ENCODE measurements around the gene RAPGEF6.
"Not testable (repeated sequence)": the region's sequence is repeated elsewhere in the genome, so short reads cannot be mapped to it uniquely, and the experiment has no call there.

Gene RAPGEF6

DNA sequence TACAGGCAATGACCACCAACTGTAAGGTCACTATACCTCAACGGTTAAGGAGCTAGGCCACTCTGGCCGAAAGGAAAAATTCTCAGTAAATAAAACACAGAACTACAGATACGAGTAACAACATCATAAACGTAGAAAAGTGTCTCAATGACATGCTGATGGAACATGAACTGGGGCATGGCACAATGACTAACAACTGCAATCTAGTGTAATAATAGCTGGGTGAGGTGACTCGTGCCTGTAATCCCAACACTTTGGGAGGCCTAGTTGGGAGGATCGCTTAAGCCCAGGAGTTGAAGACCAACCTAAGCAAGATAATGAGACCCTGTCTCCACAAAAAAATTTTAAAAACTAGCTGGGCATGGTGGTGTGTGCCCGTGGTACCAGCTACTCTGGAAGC lies 9.8 kb upstream of the RAPGEF6 start:
- in situ Hi-C loops (cut with HindIII; ENCODE audit: low sequenced_read_pairs) = no loop called here

DNA sequence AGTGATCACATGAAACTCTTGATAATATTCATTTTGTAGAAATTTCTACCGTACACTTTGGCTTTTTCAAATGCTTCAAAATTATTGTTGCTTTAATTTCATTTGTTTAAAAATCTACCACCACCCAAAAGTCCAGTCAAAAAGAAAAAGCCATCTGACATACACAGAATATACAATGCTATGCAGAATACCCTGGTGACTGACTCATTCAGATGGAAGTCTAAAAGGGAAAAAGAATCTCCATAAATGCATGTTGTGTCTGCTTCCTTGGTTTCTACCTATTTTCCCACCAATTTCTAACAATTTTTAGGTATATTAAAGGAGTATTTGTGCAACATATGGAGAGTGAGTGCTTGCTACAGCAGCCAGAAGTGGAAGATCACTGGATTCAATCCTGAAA lies 9.3 kb upstream of the RAPGEF6 start:
- in situ Hi-C loops (cut with HindIII; ENCODE audit: low sequenced_read_pairs) = no loop called here

DNA sequence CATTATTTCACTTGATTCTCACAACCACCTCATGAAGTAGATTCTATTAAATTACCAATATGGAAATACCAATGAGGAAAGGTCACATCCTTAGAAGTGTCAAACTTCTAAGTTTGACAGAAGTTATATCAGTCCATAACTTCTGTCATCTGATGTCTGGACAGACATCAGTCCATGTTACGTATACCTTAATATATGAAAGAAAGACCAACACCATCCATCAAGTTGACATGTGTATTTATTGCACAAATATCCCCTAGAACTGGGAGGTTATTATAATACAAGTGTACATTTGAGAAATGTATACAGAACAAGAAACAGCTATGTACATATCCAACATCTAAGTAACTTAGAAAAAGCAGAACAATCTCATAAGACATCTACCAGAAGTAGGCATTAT lies 6.5 kb upstream of the RAPGEF6 start:
- in situ Hi-C loops (cut with HindIII; ENCODE audit: low sequenced_read_pairs) = no loop called here

DNA sequence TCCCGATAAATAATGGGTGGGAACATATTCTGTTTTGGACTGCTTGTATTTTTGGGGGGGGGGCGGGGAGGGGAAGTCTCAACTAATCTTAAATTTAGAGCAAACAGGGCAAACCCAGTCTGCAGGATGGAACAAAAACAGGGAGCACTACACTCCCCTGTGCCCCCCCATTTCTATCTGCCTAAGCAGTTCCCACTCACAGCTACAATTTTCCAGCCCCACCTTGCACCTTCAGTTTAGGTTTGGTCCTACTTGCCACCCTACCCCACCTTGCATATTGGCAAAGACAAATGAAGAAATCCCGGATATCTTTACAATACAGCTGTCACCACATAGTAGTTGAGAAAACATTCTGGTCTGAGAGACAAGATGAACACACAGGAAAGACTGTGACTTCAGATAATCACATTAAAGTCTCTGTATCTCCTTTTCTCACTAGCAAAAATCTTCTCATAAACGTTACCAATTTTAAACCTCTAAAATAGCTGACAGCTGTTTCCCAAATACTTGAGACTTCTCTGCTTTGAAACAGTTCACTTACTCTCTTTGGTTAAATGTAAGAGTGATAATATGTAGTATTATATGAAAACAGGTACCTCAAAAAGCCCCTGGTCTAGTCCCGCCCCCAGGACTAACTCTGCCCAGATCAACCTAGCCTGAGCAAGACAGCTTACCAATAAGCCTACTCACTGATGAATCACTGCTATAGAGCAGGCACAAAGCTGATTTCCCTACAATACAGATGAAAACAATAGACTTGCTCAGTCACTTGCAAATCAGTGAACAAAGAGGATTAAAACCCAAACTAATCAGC lies 5.2 kb upstream of the RAPGEF6 start:
- in situ Hi-C loops (cut with HindIII; ENCODE audit: low sequenced_read_pairs) = no loop called here

DNA sequence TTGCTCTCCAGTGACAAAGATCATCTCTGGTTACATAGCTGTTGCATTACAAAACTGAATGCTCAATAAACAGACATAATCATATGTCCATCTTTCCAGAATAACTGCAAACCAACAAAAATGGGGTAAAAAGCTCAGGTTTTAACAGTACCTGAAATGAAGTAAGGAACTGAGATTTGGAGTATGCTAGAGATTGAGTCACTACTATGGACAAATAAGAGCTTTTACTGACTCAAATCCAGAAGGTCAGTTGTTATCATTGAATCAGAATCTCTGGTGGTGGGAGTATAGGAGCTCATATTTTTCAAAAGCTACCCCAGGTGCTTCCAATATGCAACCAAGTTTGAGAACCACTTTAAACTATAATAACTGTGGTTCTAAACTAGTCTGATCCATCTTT lies 4.1 kb upstream of the RAPGEF6 start:
- in situ Hi-C loops (cut with HindIII; ENCODE audit: low sequenced_read_pairs) = no loop called here

DNA sequence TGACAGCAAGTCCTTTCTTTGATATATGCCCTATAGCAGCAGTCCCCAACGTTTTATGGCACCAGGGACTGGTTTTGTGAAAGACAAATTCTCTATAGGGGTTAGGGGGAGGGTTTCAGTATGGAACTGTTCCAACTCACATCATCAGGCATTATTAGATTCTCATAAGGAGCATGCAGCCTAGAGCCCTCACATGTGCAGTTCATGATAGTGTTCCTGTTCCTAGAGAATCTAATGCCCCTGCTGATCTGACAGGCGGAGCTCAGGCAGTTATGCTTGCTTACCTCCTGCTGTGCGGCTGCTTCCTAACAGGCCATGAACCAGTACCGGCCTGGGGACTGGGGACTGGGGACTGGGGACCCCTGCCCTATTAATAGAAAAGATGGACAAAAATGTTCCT lies 2.7 kb upstream of the RAPGEF6 start:
- in situ Hi-C loops (cut with HindIII; ENCODE audit: low sequenced_read_pairs) = no loop called here

DNA sequence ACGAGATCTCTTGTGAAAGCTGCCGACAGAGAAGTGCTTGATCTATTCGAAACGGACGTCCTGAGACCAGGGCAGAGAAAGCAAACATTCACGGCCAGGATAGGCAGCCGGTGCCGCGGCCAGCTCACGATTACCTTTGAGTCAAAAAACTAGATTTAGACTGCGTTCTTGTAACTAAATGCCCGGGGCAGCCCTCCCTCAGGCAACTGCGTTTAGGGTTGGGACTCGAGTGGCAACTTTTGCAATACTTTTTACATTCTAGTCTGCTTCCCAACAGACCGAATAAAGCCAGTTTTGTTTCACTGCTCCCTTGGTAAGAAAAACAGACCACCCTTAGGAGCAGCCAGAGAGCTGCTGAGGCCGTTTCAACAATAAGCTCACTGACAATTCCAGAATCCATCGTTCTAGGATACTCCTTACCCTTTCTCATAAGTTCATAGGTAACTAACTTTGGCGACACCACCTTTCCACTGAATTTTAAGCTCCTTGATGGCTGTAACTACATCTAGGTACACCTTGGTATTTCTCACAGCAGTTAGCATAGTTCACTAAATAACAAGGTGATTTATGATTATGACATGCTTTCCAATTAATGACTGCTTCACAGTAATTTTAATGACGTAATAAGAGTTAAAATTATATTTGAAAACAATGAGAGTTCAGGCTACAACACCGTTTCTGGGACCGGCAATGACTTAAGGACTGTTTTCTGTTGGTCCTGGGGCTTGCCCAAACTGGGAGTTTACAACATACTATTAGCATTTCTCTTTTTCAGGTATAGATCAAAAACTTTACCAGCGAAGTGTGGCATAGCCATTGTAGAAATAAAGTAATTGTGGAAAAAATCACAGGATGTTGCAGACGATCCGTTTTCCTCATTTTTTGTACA lies 899 bp upstream of the RAPGEF6 start:
- in situ Hi-C loops (cut with HindIII; ENCODE audit: low sequenced_read_pairs) = no loop called here

DNA sequence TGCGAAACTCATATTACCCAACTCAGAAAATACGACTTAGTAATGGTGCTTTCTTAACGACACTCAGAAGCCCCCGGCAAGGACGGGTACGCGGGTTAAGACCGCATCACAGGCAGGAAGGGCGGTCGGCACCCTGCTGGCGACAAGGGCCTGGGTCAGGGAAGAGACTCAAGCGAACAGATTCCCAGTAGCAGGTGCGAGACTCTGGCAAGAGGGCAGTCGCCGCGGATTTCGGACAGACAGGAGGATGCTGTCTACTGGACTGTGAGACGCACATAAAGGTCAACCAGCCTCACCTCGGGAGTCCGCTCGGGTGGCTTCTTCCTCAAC lies 398 bp downstream of the RAPGEF6 start:
- in situ Hi-C loops (cut with HindIII; ENCODE audit: low sequenced_read_pairs) = no loop called here

DNA sequence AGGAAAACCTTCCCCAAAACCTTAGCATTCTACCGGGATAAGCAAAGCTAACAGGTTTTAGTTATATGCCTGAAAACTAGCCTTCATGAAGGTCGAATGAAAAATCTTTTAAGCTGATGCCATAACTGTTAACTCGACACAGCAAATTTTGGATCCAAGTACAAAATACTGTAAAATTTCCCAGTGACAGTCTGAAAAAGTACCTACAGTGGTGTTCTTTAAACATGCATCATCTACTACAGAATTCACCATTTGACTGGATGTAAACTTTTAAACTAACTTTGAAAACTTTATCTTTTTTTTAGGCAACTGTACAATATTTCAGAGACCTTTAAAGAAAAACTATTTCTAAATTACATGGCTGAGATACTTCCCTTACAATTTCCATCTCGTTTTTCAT lies 791 bp downstream of the RAPGEF6 start:
- in situ Hi-C loops (cut with HindIII; ENCODE audit: low sequenced_read_pairs) = no loop called here

DNA sequence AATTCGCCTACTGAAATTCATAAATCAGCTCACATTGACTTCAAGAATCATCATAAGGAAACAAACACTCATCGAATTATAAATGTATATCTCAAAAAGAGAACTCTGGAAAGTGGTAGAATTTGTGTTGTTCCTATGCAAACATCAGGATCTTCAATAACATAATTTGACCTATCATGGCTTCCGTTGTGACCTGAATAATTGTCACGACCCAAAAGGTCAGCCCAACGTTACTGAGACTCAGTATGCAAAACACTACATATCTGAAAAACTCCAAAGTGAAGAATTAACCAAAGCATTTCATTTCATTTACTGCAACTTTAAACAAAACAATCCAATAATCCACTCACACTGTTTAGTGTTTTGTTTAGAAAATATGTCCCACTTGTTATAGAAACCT lies 1.2 kb downstream of the RAPGEF6 start:
- in situ Hi-C loops (cut with HindIII; ENCODE audit: low sequenced_read_pairs) = no loop called here

DNA sequence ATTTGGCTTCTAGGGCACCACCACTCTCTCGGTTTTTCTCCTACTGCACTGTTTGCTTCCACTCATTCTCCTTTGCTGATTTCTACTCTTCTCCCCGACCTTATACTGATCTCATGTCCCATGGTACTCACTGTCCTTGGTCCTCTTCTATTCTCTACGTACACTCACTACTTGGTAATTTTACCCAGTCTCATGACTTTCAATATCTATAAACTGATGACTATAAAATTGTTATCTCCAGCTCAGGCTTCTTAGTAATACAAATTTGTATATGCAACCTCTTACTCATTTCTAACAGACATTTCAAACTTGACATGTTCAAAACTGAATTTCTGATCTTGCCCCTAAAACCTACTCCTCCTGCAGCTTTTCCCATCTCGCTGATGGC lies 4.1 kb downstream of the RAPGEF6 start:
- in situ Hi-C loops (cut with HindIII; ENCODE audit: low sequenced_read_pairs) = no loop called here

DNA sequence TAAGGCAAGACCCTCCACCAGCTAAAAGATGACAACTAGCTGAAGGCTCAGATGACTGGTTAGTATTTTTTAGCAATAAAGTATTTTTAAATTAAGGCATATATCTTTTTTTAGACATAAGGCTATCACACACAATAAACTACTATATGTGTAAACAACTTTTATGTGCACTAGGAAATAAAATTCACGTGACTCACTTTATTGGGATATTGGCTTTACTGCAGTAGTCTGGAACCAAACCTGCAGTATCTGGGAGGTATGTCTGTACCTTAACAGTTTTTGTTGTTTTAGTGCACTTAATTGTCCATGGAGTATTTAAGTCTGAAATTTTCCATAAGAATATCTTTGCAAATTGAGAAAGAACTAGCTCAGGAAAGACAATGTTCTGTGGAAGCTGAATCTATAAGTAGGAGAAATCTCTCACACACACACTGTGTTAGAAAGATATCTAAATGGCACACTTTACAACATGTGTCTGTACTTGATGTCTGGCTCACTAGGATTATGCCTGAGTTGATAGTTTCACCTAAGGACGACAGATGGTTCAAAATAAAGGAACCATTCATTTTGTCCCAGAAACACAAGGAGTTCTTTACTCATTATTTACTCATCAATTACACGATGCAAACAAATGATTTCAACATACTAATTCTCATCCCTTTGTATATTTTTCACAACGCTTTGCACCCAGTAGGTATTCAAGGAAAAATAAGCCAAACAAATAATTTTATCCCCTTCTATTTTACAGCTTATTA lies 4.6 kb downstream of the RAPGEF6 start:
- in situ Hi-C loops (cut with HindIII; ENCODE audit: low sequenced_read_pairs) = no loop called here

DNA sequence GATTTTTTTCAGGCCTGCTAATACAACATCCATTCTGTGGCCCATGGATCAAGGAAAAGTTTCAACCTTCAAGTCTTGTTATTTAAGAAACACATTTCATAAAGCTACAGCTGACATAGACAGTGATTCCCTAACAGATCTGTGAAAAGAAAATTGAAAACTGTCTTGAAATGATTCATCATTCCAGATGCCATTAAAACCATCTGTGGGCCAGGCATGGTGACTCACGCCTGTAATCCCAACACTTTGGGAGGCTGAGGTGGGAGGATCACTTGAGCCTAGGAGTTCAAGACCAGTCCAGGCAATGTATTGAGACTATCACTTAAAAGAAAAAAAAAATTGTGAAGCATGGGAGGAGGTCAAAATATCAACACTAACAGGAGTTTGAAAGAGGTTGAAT lies 6.0 kb downstream of the RAPGEF6 start:
- in situ Hi-C loops (cut with HindIII; ENCODE audit: low sequenced_read_pairs) = no loop called here

DNA sequence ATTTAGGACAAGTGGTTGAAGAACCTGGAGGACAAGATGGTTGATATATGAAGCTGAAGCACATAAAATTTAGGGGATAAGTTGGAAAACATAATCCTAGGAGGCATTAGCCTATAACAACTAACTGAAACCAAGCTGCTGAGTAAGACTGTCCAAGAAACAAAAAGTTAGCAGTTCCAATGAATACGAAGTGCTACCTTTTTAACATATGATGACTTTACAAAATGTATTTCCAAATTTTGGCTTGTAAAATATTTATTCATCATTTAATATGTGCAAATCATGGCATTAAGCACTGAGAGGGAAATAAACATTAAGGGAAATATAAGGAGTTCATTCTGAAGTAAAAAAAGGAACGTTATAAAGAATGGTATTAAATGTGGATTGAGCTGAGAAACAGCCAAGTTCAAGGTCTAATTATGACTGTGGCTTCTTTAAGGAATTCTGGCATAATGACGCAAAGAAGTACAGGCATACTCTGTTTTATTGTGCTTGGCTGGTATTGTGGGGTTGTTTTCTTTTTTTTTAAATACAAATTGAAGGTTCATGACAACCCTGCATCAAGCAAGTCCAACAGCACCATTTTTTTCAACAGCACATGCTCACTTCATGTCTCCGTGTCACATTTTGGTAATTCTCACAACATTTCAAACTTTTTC lies 7.7 kb downstream of the RAPGEF6 start:
- in situ Hi-C loops (cut with HindIII; ENCODE audit: low sequenced_read_pairs) = no loop called here

DNA sequence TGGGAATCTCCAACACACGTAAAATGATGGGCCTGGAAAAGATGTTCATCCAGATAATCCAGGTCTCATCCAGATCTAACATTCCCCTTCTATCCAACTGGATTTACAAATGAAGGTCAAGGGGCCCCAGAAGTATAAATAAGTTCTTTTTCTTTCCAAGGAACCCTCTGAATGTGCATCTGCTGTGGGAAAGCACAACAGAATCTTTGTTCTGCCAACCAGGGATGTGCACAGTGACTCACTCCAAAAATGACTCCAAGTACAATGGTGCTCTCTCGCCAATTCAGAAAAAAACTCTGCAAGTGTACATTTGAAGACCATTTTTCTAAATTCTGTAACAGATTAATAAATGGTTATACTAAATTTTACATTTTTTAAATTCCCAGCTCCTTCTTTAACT lies 12.4 kb downstream of the RAPGEF6 start:
- in situ Hi-C loops (cut with HindIII; ENCODE audit: low sequenced_read_pairs) = no loop called here

DNA sequence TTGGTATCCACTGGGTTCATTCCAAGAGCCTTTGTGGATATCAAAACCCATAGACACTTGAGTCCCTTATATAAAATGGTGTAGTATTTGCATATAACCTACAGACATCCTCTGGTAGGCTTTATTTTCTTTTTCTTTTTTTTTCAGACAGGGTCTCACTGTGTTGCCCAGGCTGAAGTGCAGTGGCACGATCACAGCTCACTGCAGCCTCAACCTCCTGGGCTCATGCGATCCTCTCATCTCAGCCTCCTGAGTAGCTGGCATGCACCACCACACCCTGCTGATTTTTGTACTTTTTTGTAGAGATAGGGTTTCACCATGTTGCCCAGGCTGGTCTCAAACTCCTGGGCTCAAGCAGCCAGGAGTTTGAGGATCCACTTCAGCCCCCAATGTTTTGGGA lies 13.9 kb downstream of the RAPGEF6 start:
- in situ Hi-C loops (cut with HindIII; ENCODE audit: low sequenced_read_pairs) = not testable (repeated sequence)

DNA sequence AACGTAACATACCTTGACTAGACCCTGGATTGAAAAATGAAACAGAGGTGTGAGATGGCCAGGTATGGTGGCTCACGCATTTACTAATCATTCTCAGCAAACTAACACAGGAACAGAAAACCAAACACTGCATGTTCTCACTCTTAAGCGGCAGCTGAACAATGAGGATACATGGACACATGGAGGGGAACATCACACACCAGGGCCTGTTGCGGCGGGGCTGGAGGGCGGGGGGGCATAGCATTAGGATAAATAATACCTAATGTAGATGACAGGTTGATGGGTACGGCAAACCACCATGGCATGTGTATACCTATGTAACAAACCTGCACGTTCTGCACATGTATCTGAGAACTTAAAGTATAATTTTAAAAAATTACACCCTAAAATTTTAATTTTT lies 15.9 kb downstream of the RAPGEF6 start:
- in situ Hi-C loops (cut with HindIII; ENCODE audit: low sequenced_read_pairs) = no loop called here

DNA sequence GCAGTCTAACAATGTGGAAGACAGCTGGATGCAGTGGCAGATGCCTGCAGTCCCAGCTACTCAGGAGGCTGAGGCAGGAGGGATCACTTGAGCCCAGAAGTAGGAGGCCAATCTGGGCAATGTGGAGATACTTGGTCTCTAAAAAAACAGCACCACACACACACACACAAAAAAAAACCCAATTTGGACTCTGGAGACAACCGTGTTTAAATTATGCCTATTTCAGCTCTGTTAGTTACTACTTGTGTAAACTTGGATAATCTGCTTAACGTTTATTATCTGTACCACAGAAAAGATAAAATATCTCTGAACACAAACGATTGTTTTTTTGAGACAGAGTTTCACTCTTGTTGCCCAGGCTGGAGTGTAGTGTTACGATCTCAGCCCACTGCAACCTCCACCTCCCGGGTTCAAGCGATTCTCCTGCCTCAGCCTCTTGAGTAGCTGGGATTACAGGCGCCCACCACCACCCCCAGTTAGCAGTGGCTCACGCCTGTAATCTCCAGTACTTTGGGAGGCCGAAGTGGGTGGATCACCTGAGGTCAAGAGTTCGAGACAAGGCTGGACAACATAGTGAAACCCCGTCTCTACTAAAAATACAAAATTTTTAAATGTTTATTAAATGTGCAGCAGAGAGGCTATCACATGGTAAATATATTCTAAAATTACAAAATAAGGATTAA lies 17.7 kb downstream of the RAPGEF6 start:
- in situ Hi-C loops (cut with HindIII; ENCODE audit: low sequenced_read_pairs) = no loop called here

DNA sequence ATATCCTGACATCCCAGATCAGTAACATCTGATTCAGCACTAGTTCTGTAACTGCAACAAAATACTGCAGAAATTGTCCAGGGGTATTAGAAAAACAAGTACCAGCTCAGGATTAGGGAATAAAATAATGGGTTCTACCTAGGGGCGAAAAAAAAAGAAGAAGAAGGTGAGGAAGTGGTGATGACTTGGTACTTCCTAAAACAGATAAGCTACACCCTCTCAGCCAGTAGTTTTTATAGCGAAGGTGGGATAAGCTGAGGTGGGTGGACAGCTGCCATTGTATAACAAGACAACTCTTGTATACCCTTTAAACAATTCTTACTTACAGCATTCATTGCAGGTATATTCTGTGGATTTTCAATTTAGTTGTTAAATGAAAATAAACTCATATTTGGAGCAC lies 19.1 kb downstream of the RAPGEF6 start:
- in situ Hi-C loops (cut with HindIII; ENCODE audit: low sequenced_read_pairs) = no loop called here

DNA sequence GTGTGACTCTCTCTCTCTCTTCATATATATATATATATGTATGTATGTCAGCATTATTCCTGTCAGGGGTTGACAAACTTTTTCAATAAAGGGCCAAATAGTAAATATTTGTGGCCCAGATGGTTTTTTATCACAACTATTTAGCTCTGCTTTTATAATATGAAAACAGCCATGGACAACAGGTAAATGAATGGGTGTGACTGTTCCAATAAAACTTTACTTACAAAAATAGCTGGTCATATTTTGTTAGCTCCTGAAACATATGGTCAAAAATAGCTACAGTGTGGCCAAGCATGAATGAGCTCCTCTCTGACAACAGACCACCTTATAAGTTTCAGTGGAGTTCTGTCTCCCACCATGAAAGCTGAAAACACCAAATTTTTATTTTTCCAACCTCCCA lies 21.6 kb downstream of the RAPGEF6 start:
- in situ Hi-C loops (cut with HindIII; ENCODE audit: low sequenced_read_pairs) = no loop called here

DNA sequence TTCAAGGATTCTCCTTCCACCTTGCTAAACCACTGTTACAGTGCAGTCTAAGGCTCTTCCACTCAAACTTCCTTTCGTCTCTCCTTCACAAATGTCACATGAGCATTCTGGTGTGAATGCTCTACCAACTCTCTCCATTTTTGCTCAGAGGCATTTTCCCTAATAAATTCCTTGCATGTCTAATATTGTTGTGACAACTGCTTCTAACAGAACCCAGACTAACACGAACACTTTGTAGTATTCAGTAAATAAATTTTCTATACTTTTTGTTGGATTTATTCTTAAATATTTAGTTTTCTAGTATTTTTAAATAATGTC lies 24.0 kb downstream of the RAPGEF6 start:
- in situ Hi-C loops (cut with HindIII; ENCODE audit: low sequenced_read_pairs) = no loop called here

Data from DLD1 (cell line).